ENCODE results near the gene HMG20B. TPM values are rescaled to one million over a fixed set of nuclear protein-coding genes. Genes with fewer than 3 reads are reported as not detected.

Gene HMG20B
- total RNA-seq, 1 donor from 2014 or later = 34.4 TPM

- DNase-seq = peak; percentile 100
- peak; percentile 99 for ATAC-seq (ENCODE audit: poor library complexity)
- intact Hi-C loops (cut with DNase I) = no loop called here
Observed at GRCh38 chr19:3626473-3627350, 54.0 kb downstream of the HMG20B start, which contains the start of gene CACTIN. TSS of gene CACTIN (minus strand) at chr19:3626790. CDS start at chr19:3626762, 28 bp downstream.

GRCh38 chr19:3627351-3627723, 54.6 kb downstream of the HMG20B start:
- ATAC-seq (ENCODE audit: poor library complexity) (no peak), DNase-seq (no peak)
- intact Hi-C loops (cut with DNase I) = no loop called here

Other genes starting within 250 kb of the HMG20B start
- 153 TPM for gene NFIC, start 206.4 kb upstream of the HMG20B start, total RNA-seq
- not detected for gene SMIM24, start 92.4 kb upstream of the HMG20B start, total RNA-seq
- not detected for gene SMIM44, start 89.5 kb upstream of the HMG20B start, total RNA-seq
- 10.5 TPM for gene DOHH, start 72.3 kb upstream of the HMG20B start, total RNA-seq
- 19.0 TPM for gene FZR1, start 66.6 kb upstream of the HMG20B start, total RNA-seq
- gene TEKTIP1, start 33.8 kb upstream of the HMG20B start, total RNA-seq = 0.46 TPM
- 21.7 TPM for gene MFSD12, start 15.4 kb upstream of the HMG20B start, total RNA-seq
- gene GIPC3, start 12.5 kb downstream of the HMG20B start, total RNA-seq = 2.2 TPM
- gene TBXA2R, start 33.9 kb downstream of the HMG20B start, total RNA-seq = 2.6 TPM
- gene CACTIN, start 53.8 kb downstream of the HMG20B start, total RNA-seq = 13.7 TPM
- gene PIP5K1C, start 127.5 kb downstream of the HMG20B start, total RNA-seq = 31.6 TPM
- not detected for gene TJP3, start 135.4 kb downstream of the HMG20B start, total RNA-seq
- gene APBA3, start 188.7 kb downstream of the HMG20B start, total RNA-seq = 12.3 TPM
- gene MRPL54, start 189.7 kb downstream of the HMG20B start, total RNA-seq = 70.5 TPM
- not detected for gene RAX2, start 199.3 kb downstream of the HMG20B start, total RNA-seq
- 0.24 TPM for gene MATK, start 213.4 kb downstream of the HMG20B start, total RNA-seq

Measured in Right ventricle myocardium superior (tissue), 1 donor.